Activated CD4-positive, alpha-beta T cell treated with anti-CD3 and anti-CD28 coated beads, Interleukin-2, Interleukin-6, amounts not matched to agents 100 ng/mL and 50 ng/mL, durations not matched to agents 16 hours and 8 hours (primary cell): Measurements from ENCODE around the gene LCN1.
"Not testable (repeated sequence)": the region's sequence is repeated elsewhere in the genome, so short reads cannot be mapped to it uniquely, and the experiment has no call there.

Source experiments
- DNase-seq: peaks from one replicate; pipeline ENCODE4 v3.0.0-alpha.2; 2020

Gene LCN1

DNA sequence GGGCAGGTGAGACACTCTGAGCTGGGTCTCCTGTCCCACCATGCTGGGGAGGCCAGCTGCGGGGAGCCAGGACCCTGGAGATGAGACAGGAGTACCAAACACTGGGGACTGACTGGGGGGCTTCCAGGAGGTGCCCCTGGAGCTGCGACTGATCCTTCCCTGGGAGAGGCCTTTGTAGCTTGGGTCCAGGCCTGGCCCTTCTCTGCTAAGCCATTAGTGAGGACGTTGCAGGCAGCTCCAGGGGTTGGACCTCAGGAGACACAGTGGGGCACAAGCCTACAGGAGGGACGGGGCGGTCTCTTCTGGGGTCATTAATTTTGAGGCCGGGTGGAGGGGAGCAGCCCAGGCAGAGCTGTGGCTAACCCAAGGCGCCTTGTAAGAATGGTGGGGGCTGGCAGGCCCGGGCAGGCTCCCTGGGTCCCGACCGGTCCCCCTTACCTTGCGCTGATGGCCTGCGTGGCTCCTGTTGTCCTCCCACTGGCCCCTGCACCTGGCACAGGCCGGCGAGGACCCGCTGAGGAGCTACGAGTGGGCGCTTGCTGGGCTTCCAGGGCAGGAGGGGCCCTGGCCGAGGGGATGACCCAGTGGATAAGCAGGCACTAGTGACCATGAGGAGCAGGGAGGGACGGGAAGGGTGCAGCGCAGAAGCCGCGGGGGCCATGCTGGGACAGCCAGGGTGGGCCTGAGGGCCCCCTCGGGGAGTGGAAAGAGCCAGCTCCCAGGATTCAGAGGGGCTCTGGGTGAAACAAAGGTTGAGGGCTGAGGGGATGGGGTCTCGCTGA lies 15.6 kb upstream of the LCN1 start:
- no peak for DNase-seq

DNA sequence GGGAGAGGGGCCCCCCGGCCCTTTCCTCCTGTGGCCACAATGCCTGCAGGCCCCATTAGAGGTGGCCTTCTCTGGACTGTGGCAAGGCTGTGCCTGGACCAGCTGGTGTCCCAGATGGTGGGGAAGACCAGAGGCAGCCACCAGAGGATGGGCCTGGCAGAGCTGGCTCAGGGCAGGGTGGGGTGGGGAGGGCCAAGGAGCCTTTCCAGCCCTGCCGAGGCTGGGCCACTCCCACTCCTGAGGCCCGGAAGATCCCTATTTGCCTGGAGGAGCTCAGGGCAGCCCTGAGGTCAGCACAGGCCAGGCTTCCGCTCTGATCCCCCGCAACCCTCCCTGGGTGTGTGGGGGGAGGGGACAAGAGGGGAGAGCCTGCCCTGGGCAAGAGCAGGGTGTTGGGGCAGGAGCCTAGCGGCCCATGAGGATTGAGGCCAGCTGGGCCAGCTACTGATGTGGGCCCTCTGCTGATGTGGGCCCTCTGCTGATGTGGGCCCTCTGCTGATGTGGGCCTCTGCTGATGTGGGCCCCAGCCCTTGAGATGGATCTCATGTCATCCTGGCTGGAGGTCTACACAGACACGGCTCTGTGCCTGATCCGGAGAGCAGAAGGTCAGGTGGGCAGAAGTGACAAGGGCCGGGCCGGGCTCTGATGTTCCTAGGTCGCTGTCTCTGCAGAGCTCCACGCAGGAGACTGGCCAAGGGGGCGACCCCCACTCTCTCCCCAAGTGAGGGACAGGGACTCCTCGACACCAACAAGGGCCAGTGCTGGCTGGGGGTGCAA lies 14.7 kb upstream of the LCN1 start:
- DNase-seq, result no peak

DNA sequence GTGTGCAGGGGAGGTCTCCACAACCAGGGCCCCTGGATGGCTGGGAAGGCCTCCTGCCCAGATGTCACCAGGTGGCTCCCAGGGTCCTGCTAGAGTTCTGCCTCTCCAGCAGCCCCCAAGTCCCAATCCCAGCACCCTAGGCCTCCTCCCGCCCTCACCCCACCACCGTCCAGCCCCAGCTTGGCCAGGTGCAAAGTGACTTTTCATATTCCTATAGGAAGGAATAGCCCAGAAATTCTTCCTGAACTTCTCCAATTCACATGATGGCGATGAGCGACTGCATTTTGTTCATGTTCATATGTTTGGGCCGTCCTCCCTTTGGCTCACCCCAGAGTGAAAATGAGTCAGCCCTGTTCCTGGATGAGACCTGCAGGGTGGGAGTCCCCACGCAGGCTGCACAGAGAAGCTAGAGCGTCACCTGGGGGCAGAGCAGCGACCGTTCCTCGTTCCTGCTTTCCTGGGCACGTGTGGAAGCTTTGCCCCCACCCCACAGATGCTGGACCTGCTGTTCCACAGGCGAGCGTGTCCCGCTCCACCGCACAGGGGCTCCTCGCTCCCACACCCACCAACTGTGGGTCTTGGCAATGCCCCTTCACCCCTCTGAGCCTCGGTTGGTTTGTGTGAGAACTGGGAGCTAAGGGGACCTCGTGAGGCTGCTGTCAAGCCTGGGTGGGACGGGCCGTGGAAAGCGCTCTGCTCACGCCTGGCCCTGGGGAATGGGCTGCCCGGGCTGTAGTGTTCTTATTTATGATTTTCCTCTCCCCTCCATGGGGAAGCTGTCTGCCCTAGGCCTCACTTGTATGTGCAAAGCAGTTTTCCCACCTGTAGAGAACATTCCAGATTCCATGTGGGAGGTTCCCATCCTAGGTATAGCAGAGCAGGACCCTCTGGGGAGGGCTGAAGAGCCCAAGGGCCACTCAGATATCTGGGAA lies 13.9 kb upstream of the LCN1 start:
- DNase-seq, result no peak

DNA sequence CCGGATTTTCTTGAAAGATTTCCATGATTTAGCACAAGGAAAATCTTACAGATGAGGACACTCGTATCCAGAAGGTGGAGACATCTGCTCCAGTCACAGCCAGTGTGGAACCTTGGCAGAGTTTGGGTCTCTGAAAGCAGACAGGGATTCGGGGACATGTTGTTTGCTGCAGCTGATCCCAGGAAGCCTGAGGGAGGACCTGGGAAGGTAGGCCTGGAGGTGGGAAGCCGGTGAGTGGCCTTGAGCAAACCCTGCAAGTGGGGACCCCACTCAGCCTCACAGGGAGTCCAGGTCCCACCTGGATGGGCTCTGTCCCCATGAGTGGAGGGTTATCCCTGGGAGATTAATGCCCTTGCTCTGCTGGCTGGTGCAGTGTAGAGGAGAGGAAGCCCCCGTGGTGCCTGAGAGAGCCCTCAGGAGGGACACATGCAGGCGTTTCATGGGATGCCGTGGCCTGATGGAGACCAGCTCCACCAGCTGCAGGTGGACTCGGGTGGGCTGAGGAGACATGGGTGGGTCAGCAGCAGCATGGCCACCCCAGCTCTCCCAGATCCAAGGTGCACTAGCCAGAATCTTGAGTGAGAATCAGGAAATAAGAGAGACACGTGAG lies 12.9 kb upstream of the LCN1 start:
- DNase-seq, result no peak

DNA sequence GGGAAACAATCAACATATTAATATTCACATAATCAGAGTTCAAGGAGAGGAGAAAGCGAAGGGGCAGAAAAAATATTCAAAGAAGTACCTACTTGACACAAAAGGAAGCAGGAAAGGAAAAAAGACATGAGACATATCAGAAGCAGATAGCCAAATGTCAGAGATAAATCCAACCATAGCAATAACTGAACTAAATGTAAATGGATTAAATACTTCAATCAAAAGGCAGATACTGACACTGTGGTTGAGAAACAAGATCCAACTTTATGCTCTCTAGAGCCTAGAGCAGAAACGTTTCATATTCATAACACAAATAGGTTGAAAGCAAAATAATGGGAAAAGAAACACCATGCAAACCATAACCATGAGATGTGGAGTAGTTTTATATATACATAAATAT lies 11.8 kb upstream of the LCN1 start:
- DNase-seq, result no peak

DNA sequence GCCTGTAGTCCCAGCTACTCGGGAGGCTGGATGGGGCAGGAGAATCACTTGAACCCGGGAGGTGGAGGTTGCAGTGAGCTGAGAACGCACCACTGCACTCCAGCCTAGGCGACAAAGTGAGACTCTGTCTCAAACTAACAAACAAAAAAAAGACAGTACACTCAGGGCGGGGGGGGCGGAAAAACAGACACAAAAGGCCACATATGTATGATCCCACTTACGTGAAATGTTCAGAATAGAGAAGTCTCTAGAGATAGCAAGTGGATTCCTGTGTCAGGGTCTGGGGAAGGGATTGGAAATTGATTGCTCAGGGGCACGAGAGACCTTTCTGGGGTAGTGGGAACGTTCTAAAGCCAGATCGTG lies 9.0 kb upstream of the LCN1 start:
- DNase-seq, result no peak

DNA sequence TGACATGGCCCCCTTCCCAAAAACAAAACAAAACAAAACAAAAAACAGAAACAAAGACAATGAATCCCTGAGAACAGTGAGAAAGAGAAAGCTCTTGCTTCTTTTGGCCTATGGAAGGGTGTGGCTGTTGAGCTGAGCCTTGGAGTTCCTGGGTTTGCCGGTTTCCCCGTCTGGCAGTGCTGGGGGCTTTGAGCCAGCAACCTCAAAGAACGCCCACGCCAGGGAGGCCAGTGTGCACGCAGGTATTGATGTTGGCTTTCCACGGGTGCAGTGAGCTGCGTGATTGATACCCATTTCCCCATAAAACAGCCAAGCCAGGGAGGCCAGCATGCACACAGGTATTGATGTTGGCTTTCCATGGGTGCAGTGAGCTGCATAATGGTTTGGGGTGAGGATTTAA lies 8.3 kb upstream of the LCN1 start:
- no peak for DNase-seq

DNA sequence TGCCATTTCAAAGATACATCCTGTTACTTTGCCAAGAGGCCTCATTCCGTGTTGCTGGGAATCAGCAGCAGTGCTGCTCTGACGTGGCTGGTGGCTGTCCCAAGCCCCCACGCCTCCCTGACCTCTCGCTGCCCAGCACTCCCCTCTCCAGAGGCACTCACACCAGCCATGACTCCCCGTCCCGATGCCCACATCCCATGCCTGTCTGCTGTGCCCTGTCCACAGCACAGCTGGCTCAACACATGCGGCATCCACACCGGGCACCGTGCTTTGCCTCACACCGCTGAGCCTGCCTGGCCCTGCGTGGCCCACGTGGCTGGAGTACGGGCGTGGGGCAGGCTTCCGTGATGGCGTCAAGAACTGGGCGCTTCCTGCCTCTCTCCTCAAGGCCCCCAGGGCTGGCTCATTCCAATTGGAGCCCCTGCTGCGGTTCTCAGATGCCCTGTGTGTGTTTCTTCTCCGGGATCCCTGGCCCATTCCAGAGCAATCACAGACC lies 7.8 kb upstream of the LCN1 start:
- no peak for DNase-seq

DNA sequence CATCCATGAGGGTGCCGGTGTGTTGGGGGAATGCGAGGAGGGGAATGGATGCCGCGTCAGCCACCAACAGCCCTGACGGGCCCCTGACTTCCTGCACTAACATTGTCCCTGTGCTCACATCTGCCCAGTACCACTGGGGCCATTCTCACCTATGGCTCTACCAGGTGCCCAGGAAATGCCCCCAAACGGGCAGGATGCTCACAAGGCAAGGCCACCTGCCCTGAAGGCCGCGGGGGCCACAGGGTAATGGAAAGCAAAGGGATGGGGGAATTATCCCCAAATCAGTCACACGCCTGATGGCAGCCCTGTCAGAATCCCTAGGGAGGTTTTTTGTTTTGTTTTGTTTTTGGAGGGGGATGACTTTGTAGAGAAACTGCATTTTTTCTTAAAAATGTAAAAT lies 7.3 kb upstream of the LCN1 start:
- DNase-seq, result not testable (repeated sequence)

DNA sequence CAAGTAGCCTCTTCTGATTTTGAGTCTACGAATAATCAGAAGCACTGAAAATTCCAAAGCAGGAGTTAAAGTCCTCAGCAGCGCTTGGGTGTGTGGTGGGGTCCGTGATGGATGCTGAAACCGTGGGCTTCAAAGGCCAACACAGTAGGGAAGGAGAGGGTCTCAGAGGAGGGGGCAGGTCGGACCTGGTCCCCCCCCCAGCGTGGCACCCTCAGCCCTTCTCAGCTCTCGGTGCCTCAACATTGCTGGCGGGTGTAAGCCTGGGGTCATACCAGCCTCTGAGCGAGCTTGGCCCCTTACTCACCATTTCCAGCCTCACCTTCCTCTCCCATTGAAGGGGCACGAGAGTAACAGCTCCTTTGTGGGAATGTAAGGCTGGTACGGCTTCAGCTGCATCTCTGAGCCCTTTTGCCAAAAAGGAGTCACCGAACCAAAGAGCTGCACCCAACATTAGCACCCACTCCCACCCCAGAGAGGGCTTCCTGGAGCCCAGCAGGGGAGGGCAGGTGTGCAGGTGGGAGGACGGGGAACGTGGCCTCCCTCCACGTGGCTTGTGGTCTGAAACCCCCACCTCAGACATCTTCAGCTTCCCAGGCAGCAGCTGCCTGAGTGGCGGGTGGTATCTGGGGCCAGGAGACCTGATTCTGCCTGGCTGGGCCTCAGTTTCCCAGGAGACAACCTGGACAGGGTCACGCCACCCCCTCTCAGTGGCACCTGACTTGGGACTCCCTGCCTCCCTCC lies 6.7 kb upstream of the LCN1 start:
- DNase-seq, result no peak

DNA sequence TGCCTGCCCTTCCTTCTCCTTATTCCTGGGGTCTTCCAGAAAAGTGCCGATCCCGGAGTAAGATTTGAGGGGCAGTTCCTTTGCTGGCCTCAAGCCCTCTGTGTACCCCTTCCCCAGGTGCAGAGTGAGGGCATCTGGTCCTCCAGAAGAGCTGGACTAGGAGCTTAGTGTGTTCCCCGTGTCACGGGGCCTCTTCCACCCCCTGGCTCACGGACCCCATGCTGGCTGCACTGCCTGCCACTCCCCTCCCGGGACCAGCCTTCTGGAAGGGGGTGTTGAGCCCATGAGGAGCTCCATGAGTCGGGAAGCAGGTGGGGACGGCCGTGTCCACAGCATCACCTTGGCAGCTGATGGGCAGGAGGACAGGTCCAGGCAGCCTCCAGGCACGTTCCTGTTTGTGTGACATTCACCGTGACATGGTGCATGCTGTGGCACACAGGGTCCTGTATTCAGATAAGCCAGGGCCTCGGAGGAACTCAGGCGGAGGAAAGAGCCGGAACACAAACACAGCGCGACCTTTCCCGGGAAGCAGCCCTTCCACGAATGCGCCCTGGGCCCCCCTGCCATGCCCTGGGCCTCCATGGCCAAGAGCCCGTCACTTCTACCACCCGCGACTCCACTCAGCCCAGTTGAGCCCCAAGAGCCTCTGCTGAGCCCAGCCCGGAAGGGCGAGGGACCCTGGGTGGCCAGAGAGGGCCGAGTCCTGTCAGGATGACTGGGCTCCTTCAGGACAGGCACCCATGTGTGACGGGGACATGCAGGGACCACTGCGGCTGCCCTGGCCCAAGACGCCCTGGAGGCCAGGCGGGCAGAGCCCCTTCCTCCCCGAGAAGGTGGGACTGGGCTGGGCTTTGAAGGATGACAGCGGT lies 5.9 kb upstream of the LCN1 start:
- DNase-seq, result no peak

DNA sequence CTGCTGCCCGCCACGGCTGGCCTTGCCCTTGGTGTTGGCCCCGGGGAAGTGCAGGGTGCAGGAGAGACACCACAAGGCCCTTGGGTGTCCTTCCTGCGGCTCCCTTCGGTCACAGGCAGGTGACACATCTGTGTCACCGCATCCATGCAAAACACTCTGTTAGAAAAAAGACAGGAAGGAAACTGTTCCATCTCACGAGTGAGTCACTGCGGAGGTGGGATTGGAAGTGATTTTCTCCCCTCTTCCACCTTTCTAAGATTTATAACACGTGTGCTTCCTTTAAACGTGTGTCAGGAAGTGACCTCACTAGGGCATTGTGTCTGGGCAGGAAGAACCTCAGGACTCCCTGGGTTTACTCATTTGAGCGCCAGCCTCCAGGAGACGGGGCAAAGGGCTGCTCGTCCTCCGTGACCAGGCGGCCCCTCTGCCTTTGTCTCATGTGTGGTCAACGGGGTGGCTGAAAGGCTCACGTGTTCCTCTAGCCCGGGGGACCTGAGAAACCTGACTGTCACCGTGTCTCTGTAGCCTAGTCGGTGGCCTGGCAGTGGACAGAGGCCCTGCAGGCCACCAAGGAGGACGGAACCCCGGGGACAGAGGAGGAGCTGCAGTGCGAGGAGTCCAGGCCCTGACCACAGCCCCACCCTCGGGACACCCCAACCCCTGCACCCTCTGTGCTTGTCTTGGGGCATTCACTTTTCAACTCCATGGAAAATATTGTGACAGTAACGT lies 4.9 kb upstream of the LCN1 start:
- peak; percentile 45 for DNase-seq

DNA sequence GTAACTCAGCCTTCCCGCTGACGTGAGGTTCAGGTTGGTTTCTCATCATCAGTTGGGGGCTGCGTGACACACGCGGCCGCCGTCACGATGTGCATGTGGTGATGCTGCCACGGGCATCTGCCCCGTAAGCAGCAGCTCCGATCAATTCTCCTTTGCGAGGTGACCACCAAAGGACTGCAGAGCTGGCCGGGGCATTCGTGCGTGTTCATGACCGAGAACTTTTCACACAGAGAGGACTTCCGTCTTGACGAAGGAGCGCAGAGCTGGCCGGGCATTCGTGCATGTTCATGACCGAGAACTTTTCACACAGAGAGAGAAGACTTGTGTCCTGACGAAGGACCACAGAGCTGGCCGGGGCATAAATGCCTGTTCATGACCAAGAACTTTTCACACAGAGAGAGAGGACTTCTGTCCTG lies 3.8 kb upstream of the LCN1 start:
- no peak for DNase-seq

DNA sequence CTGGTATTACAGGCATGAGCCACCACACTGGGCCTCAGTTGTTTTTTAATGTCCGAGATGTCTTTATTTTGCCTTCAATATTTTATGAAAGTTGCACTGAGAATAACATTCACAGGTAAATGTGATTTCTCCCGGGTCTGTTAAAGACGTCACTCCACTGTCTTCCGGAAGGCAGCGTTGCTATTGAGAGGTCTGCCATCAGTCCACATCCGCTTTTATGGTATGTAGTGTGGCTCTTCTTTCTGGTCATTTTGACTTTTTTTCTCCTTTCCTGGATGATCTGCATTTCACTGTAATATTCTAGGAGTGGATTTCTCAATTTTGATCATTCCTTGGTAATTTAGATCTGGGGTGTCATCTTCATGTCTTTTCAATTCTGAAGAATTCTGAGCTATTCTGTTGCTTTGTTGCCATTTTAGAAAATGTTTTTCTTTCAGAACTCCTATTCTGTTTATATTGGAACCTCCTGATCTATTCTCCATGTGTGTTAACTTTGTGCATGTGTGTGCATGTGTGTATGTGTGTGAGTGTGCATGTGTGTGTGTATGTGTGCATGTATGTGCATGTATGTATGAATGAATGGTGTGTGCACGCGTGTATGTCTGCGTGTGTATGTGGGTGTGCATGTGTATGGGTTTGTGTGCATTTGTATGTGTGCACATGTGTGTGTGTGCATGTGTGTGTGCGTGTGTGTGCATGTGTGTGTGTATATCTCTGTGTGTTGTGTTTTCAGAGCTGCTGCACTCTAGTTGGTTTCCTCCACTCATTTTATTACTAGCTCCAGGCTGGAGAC lies 1.9 kb upstream of the LCN1 start:
- DNase-seq, result no peak

DNA sequence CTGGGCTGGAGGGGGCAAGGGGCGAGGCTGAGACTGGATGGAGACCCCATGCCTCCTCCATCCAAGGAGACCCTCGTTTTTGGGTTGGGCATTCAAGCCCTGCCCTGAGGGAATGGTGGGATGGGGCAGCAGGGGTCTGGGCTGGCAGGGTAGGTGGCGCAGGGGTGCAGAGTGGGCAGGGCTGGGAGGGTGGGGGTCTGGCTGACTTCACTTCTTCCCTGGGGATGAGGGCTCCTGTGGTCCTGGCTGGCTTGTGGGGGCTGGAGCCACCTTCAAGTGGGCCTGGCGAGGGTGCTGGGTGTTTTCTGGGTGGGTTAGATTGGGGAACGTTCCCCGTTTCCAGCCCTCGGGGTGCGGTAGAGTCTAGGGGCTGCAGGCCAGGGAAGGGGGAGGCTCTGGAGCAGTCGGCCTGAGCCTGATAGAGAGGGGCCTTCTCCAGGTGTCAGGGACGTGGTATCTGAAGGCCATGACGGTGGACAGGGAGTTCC lies 412 bp downstream of the LCN1 start:
- DNase-seq, result no peak

DNA sequence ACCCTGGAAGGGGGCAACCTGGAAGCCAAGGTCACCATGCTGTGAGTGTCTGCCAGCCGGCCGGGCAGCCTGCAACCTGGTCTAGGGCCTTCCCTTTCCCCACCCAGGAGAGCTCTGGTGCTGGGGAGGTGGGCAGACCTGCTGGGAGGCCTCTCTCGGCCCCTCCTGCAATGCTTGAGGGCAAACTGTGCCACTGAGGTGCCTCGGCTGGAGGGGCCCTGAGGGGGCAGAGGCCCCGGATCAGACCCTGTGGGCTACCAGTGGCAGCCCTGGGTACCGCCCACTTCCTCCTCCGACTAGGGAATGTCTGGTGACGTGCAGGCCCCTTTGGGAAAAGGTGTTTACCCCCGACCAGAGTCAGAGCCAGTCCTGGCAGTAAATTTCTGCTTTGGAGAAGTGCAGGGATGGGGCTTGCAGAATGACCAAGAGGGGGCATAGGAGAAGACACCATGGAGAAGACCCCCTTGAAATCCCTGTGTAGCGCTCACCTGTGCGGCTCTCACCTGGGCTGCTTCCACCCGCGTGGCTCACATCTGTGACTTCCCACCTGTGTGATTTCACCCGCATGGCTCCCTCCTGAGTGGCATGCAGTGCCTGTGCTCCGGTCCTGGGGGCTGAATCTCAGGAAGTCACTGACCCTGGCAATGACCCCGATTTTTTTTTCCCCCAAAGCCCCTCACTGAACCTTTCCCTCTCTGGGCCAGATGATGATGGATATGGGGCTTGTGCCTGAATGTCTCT lies 1.1 kb downstream of the LCN1 start:
- no peak for DNase-seq

DNA sequence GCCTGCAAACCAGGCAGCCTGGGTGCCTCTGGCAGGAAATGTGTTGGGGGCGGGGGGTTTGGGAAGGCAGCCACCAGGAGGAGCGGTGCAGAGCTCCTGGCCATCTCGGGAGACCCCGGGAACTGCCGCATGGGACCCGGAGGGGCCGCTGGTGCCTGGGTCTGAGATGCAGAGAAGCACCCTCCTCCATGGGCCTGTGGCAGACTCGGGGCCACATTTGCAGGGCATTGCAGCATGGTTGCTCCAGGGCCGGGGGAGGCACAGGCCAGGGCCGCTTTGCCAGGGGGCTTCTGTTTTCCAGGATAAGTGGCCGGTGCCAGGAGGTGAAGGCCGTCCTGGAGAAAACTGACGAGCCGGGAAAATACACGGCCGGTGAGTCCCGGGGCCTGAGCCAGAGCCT lies 1.7 kb downstream of the LCN1 start:
- DNase-seq, result no peak

DNA sequence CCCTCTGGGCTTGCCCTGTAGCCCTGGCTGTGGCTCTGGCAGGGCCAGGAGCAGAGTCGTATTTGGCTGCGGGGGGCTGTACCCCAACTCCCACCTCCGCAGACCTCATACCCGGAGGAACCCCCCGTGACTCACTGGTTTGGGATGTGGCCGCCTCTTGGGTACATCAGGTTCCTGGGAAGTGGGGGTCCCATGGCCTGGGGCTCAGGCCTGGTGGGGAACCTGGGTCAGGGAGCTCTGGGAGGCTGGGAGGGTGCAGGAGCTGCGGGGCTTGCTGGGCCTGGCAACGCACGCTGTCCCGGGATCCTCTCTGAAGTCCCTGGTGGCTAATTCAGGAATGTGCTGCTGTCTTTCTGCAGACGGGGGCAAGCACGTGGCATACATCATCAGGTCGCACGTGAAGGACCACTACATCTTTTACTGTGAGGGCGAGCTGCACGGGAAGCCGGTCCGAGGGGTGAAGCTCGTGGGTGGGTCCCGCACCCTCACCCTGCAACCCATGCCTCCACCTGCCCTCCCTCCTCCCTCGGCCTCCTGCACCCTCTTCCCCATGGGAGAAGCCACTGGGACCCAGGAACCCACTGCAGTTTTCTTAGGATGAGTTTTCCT lies 2.4 kb downstream of the LCN1 start:
- no peak for DNase-seq
